Sigmoid colon (tissue), 4 donors: ENCODE results near the gene CHPT1.

ENCODE experiments used
- CTCF ChIP-seq, 4 experiments: fragments of 450-650 bp in 3 of 4; fragments of 200-600 bp in 1 of 4; IDR thresholded peaks; one replicate each; pipeline ENCODE4 v1.5.1; 2016 to 2019; ENCODE audit warnings: antibody characterized with exemption in 4 of 4, mild to moderate bottlenecking in 3 of 4, moderate library complexity in 2 of 4
- EP300 ChIP-seq, 4 donors: sonication (generic); formaldehyde crosslinking; IDR thresholded peaks; one replicate each; pipeline ENCODE4 v1.6.1; 2017; ENCODE audit warnings: antibody characterized with exemption in 4 of 4

GRCh38 chr12:101769865-101770264 is 72.4 kb downstream of the CHPT1 start:
- TF ChIP-seq EP300 (IDR thresholded peaks at IDR 0.05) (no peak), CTCF (IDR thresholded peaks at IDR 0.05) (no peak)
